ENCODE results near the gene ZNF766.
"Not testable (repeated sequence)": the region's sequence is repeated elsewhere in the genome, so short reads cannot be mapped to it uniquely, and the experiment has no call there.

The ZNF766 gene

DNA sequence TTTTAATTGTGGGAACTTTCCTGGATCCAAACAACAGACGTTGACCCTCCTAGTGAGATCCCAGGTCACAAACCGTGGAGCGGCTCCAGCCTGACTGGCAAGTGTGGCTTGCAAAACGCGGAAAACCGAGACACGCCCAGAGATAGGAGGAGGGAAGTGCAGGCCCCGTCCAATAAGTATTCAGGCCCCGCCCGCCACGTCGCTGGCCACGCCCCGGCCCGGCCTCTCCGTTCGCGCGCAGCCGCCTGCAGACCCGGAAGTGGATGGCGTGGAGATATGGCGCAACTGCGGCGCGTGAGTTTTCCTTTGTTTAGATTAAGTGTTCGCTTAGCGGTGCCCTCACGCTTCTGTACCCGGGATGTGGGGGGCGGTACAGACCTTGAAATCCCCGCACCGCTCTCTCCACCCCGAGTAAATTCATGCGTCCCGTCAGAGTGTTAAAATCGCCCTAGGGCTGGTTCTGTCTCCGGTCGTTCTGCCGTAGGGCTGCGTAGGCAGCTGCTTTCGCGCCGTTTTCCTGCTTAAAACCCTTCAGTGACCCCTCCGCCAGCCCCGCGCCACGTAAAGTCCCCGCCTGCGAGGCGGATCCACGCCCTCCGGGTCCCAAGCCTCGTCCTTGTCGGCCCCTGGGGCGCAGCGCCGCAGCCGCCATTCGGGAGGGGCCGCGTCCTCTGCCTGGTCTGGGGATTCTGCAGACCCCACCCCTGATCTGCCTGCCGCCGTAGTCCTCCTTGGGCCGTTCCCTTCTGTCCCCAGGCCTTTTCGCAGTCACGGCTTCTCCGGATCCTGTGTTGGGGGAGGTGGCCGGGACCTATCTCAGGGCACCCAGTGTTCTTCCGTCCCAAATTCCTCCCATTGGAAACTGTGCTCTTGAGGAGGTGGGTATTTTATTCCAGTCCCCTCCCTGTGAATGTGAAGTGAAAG lies at the start of gene ZNF766:
TSS of gene ZNF766 (plus strand) at position 250 of the 924 bp plus-strand sequence. CDS start at position 277, 27 bp downstream.
- peak; percentile 98 for DNase-seq

DNA sequence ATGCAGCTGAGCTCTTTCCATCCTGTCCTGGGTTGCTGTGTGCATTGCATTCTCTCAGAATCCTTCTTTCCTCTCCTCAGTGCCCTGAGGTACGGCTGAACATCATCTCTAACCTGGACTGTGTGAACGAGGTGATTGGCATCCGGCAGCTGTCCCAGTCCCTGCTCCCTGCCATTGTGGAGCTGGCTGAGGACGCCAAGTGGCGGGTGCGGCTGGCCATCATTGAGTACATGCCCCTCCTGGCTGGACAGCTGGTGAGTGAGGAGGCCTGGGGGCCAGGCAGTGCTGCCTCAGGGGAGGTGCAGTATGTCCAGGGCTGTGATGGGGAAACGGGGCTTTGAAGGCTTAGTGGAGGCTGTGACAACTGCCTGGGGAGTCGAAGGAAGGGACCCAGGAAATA lies 49.8 kb upstream of the ZNF766 start:
- no peak for DNase-seq

DNA sequence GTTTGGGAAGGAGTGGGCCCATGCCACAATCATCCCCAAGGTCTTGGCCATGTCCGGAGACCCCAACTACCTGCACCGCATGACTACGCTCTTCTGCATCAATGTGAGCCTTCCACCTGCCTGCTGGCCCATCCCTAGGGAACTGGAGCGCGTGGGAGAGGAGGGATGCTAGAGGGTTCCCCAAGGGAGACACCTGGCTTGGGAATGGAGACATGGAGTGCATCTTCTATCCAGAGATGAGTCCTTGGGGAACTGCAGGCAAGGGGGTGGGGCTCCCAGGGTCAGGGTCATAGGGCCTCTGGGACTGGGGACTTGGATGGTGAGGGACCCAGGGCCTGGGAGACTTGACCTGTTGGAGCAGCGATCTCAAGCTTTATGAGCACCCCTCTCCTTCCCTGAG lies 48.4 kb upstream of the ZNF766 start:
- DNase-seq: no peak

DNA sequence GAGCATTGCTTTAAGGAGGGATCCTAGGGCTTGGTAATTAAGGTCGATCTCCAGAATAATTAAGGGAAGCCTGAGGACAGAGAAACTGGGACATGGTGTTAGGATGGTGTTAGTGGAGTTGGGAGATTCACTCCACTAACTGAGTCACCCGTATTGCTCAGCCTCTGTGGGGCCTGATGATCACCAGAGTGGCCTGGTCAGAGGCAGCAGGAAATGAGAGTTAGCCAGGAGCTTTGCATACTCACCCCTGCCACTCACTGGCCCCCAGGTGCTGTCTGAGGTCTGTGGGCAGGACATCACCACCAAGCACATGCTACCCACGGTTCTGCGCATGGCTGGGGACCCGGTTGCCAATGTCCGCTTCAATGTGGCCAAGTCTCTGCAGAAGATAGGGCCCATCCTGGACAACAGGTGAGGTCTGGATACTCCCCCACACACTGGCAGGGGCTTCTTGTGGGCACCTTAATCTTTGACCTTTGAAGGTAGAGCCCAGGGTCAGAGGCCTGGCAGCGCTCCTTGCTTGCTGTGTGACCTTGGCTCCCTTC lies 47.5 kb upstream of the ZNF766 start:
- DNase-seq: no peak

DNA sequence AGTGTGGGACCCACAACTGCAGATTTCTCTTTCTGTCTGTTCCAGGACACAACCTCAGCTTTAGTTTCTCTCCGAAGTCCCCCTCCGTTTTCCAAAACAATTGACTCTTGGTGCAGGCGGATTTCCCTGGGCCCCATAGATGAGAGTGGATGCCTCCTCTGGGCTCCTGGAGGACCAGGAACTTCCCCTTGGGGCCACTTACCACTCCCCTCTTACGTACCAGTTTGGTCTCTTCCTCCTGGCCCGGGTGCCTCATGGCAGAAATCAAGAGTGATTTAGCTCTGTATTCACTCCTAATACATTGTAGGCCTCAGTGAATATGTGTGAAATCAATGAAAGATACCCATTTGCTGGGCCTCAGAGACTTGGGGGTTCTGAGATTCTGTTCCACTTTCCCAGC lies 45.2 kb upstream of the ZNF766 start:
- no peak for DNase-seq

DNA sequence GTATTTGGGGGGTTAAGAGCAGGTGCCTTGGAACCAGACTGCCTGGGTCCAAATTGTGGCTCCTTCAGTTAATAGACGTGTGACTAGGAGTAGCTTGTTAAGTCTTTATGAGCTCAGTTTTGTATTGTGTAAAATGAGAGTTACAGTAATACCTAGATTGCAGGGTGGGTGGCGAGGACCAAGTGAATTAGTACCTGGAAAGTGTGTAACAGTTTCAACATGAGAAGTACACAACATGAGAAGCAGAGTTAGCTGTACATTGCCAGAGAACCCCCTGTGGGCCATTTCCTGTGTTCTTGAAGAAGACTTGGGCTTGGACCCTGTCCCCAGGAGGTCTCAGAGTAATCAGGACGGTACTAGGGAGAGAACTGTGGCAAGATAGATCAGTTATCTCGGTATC lies 42.7 kb upstream of the ZNF766 start:
- DNase-seq: no peak

DNA sequence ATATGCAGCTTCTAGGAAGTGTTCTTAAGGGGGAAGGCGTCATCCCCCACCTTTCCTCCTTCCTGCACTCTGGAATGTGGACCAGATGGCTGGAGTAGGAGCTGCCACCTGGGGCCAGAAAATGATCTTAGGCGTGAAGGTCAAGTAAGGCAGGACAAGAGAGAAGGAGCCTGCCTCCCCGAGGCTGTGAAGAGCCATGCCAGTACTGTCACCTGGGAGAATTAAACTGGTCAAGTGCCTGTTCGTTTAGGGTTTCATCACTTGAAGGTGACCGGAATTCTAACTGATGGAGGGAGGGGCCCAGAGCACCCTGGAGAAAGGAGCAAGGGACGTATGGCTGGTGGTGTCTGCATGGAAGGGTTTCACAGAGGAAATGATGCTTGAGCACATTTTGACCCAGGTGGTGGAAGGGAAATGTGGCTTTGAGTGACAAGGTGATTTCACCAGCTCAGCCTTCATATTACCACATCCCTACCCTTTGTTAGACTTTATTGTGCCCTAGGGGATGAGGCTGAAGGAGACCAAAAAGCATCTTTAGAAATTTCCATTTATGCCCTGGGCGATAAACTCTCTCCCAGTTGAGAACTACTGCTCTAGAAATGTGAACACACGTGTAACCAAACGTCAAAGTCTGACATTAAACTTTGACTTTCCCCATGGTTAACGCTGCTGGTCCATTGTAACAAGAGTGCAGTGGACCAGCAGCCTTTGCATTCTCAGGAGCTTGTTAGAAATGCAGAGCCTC lies 42.0 kb upstream of the ZNF766 start:
- no peak for DNase-seq

DNA sequence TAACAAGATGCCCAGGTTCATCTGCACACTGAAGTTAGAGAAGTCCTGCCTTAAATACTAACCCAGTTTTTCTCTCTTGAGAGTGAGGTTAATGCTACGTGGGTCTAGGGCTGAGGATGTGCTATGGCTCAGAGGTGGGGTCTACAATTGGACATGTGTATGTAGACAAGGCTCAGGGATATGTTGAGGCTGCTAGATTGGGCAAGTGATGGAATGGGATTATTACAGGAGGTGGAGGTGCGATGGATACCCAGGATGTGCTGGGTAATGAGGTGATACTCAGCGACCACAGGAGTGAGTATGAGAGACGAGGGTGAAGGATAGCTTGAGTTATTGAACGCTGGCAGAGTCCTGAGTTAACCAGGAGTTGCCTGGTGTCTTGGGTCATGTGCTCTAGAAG lies 41.4 kb upstream of the ZNF766 start:
- no peak for DNase-seq

DNA sequence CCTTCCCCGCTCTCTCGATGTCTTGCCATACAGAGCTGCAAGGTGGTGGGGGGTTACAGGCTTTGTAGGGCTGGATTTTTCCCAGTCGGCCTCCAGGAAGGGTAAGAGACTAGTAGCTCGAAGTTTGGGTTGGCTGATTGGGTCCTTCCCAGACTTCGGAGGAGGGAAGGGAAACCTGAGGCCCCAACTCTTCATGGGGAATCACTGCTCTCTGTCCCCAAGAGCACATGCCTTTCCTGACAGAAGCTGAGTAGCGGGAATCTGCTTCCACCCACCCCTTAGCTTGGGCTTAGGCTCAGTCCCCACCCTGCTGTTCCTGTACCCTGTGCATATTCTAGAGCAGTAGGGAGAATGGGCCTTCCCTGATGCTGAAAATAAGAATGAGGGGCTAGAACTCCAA lies 39.9 kb upstream of the ZNF766 start:
- DNase-seq: no peak

DNA sequence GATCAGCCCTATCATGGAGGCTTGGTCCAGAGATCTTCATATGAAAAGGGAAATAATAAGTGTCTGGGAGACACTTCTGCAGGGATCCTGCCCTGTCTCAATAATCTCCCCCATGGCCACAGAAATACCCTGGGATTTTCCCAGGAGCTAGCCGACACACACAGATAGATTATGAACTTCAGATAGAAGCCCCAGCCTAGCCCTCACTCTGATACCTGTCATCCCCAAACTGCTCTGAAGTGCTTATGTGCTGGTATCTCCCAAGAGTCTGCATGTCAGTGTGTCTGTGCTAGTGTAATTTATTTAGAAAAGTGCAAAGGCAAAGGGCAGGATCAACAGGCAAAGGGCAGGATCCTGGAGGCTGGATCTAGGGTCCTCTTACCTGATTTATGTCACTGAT lies 38.7 kb upstream of the ZNF766 start:
- DNase-seq: no peak

DNA sequence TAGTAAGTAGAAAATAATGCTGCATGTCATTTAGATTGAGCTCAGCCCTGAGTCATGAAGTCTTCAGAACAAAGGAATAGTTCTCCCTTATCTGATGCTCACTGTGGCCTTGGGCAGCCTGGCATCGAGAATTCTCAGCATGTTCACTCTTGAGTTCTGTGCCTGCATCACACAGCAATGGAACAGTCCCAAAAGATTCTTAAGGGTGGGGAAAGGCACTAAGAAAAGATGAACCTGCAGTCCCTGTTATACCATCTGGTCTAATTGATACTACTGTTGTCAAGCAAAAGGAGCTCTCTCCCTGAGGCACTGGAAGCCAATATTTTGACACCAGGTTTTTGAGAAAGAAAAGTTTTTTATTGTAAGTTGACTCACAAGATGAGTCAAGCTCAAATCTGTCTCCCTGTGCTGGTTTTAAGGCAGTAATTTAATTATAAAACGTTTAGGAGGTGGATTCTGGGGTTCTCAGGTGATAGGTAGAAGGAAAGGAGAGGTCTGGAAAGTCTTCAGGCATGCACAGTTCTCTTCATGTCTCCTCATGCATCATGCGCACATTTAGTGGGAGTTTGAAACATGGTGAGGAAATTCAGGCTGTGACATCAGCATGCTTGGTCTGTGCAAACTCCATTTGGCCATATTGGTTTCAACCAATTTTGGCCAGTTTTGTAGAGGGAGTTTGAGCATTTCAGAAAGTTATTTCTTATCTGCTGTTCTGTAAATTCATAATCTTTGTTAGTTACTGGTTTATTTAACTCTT lies 38.1 kb upstream of the ZNF766 start:
- no peak for DNase-seq

DNA sequence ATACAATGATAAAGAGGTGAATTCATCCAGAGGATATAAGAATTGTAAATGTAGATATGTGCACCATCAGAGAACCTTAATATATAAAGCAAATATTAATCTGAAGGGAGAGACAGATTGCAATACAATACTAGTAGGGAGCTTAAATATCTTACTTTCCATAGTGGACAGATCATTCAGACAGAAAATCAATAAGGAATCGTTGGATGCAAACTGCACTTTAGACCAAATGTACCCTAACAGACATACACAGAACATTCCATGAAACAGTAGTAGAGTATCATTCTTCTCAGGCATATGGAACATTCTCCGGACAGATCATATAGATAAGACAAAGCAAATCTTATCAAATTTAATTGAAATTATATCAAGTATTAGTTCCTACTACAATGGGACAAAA lies 35.0 kb upstream of the ZNF766 start:
- DNase-seq: no peak

DNA sequence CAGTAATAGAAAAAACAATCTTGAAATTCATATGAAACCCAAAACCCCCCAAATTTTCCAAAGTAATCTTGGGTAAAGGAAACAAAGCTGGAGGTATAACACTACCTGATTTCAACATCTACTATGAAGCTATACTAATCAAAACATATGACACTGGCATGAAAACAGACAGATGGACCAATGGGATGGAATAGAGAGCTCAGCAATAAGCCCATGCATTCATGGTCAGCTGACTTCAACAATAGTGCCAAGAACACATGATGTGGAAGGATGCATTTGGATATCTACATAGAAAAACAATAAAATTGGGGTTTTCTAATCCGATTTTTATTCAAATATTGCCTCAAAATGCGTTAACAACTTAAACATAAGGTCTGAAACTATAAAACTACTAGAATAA lies 32.2 kb upstream of the ZNF766 start:
- no peak for DNase-seq

DNA sequence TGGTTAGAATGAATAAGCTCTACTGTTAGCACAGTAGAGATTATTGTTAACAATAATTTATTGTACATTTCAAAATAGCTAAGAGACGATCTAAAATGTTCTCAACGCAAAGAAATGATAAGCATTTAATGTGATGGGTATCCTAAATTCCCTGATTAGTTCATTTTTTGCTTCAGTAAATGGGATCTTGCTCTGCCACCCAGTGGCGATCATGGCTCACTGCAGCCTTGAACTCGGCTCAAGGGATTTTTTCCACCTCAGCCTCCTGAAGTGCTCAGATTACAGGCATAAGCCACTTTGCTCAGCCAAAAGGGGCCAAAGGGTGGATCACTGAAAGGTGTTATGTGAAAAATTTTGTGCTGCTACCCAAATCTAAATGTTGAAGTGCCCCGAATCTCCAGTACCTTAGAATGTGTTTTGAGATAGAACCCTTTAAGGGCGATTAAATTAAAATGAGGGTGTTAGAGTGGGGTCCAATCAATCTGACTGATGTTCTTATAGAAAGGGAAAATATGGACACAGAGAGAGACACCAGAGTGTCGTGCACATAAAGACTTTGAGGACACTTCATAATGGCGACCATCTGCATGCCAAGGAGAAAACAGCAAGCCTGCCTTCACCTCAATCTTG lies 31.5 kb upstream of the ZNF766 start:
- DNase-seq: peak; percentile 53

DNA sequence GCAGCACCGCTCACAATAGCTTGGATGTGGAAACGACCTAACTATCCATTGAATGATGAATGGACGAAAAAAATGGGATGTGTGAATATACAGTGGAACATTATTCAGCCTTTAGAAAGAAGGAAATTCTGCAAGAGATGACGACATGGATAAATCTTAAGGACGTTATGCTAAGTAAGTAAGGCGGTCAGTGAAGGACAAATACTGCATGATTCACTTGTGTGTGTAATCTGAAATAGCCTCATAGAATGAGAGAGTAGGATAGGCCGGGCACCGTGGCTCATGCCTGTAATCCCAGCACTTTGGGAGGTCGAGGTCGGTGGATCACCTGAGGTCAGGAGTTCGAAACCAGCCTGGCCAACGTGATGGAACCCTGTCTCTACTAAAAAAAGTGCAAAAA lies 25.4 kb upstream of the ZNF766 start:
- no peak for DNase-seq

DNA sequence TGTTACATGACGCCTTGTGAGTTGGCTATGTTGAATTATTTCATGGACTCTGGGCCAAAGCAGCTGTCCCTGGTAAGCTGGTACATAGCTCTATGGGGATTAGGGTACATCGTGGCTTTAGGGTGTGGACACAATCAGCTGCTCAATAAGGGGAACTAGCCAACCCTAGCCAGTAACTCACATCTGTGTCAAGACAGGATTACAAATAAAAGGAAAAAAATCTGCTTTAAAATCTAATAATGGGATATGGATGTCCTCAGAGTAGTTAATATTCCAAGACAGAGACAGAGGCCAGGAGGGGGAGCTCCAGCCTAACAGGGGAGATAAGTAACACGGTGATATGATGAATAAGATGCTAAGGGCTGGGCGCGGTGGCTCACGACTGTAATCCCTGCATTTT lies 21.1 kb upstream of the ZNF766 start:
- peak; percentile 67 for DNase-seq

DNA sequence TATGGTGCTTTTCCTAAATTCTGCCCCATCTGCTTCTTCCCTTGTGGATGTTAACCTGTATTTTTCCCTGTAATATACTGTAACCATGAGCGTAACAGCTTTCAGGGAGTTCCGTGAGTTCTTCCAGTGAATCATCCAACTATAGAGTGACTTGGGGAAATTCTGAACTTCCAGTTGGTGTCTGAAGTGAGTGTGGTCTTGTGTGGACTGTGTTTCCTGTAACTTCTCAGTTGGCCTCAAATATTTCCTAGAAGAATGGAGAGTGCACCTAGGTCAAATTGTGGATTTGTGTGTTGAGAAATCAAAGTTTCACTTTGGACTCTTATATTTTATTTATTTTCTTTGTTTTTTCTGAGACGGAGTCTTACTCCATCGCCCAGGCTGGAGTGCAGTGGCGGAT lies 11.0 kb upstream of the ZNF766 start:
- DNase-seq: no peak

DNA sequence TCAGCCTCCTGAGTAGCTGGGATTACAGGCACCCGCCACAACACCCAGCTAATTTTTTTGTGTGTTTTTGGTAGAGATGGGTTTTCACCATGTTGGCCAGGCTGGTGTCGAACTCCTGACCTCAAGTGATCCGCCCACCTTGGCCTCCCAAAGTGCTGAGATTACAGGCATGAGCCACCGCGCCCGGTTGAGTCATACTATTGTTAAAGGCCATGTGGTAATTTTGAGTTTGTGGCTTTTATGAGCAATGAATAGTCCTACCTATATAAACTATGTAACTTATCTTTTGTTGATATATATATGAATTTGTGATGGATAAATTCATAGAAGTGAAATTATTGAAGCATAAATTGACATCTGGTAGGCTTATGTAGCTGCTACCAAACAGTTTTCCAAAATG lies 3.8 kb upstream of the ZNF766 start:
- not testable (repeated sequence) for DNase-seq

DNA sequence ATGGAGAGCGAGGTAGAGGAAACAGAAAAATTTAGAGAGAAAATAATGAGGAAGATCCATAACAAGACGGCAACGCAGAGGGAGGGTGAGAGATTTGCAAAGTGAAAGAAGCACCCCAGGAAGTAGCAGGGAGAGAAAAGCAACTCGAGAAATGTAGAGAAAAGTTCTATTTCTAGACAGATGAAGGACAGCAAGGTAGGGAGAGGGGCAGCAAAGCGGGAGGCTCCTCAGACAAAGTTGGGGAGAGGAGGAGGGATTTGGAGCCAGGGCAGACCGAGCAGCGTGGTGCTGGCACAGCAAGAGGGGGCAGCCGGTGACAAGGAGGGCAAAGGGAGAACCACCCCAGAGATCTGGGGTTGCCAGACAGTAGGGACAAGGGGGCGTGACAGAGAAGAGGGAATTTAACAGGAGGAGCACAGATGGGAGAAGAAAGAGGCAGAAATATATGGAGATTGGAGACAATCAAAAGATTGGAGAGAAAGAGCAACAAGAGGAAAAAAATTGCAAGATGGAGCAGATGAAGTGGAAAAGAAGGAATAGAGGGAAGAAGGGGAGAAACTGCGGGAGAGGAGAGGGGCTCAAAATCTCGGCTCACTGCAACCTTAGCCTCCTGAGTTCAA lies 989 bp downstream of the ZNF766 start:
- DNase-seq: no peak

DNA sequence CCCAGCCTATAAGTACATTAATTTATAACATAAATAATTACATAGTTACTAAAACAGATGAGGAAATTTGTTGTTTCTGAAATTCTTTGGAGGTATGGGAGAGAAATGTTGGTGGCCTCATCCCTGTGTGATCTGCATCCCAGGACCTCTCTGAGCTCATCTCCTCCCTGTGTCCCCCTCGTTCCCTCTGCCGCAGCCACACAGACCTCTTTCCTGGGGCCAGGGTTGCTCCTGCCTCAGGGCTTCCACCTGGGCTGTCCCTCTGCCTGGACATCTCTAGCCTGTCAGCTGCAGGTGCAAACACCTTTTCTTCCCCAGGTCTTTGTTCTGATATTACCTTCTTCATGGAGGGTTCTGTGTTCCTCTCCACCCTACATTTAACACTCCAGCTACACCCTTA lies 3.9 kb downstream of the ZNF766 start:
- no peak for DNase-seq

DNA sequence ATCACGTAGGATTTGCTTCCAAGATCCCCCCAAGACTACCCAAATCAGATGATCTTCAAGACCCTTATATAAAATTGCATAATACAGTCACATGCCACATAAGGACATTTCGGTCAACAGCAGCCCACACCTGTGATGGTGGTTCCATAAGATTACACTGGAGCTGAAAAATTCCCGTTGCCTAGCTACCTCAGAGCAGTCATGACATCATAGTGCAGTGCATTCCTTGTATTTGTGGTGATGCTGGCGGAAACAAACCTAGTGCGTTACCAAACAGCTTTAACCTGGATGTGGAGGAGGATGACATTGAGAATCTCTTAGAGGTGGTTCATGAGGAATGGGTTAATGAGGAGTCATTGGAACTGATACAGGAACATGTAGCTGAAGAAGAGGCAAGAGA lies 4.8 kb downstream of the ZNF766 start:
- DNase-seq: no peak

DNA sequence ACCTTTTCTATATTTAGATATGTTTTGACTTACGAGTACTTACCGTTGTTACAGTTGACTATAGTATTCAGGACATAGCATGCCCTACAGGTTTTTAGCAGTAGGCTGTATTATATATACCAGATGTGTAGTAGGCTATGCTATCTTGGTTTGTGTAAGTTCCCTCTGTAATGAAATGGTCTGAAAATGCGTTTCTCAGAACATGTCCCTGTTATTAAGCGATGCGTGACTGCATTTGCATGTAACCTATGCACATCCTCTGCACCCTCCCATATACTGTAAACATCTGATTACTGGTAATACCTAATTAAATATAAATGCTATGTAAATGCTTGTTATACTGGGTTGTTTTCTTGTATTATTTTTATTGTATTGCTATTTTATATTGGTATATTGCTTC lies 6.6 kb downstream of the ZNF766 start:
- DNase-seq: no peak
